Measurements from ENCODE around the gene CBLB. TPM values are rescaled to one million over a fixed set of nuclear protein-coding genes. Genes with fewer than 3 reads are reported as not detected.

The CBLB gene
- total and polyA plus RNA-seq, 9 donors = 14.8 to 133 (median 40.5) TPM

- DNase-seq = no peak
- TF ChIP-seq EP300 (IDR thresholded peaks at IDR 0.05) = no peak
- no peak for TF ChIP-seq POLR2A (IDR thresholded peaks at IDR 0.05)
- no peak for TF ChIP-seq CTCF (IDR thresholded peaks at IDR 0.05)
- Histone ChIP-seq H3K36me3 (no peaks in the 10 kb centered on the region), H3K27me3 (no peaks in the 10 kb centered on the region), H3K9me3 (no peaks in the 10 kb centered on the region), H3K4me1 (ENCODE audit: insufficient read depth) (peaks cover 6% of the 10 kb centered on the region), H3K4me3 (no peak overlapping the region), H3K27ac (no peak overlapping the region)
- WGBS, 3 donors = 73 to 88% (median 74%) methylated on average over 3 of the region's 3 CpGs
- intact Hi-C loops (cut with DNase I) = no loop called here
These were observed 26.4 kb downstream of the CBLB start for GRCh38 chr3:105842449-105842848.

GRCh38 chr3:105837947-105838346 lies 30.9 kb downstream of the CBLB start:
- H3K27ac ChIP-seq = no peak overlapping the region
- DNase-seq = no peak
- H3K27me3 ChIP-seq = no peaks in the 10 kb centered on the region
- H3K4me3 ChIP-seq = no peak overlapping the region
- no peaks in the 10 kb centered on the region for H3K36me3 ChIP-seq
- no peak for TF ChIP-seq EP300 (IDR thresholded peaks at IDR 0.05)
- no peak for TF ChIP-seq POLR2A (IDR thresholded peaks at IDR 0.05)
- no peak for TF ChIP-seq CTCF (IDR thresholded peaks at IDR 0.05)
- peaks cover 8% of the 10 kb centered on the region for H3K4me1 ChIP-seq (ENCODE audit: insufficient read depth)
- H3K9me3 ChIP-seq = no peaks in the 10 kb centered on the region
- intact Hi-C loops (cut with DNase I) = no loop called here
- WGBS, 3 donors = 78 to 91% (median 83%) methylated on average over 2 of the region's 2 CpGs

- intact Hi-C loops (cut with DNase I) = no loop called here
- TF ChIP-seq EP300 (IDR thresholded peaks at IDR 0.05) (no peak), CTCF (IDR thresholded peaks at IDR 0.05) (no peak), POLR2A (IDR thresholded peaks at IDR 0.05) (no peak)
- Histone ChIP-seq H3K4me3 (no peak overlapping the region), H3K27me3 (no peaks in the 10 kb centered on the region), H3K9me3 (no peaks in the 10 kb centered on the region), H3K27ac (peak overlapping the region in 1 of 2 donors; percentile 7), H3K4me1 (ENCODE audit: insufficient read depth) (peaks cover 8% of the 10 kb centered on the region), H3K36me3 (no peaks in the 10 kb centered on the region)
- no peak for DNase-seq
- 7 to 26% (median 7%) methylated on average over 5 of the region's 5 CpGs for WGBS, 3 donors
These were observed 31.6 kb downstream of the CBLB start for GRCh38 chr3:105837143-105837740.

GRCh38 chr3:105836533-105836932 lies 32.3 kb downstream of the CBLB start:
- TF ChIP-seq CTCF (IDR thresholded peaks at IDR 0.05) (no peak), EP300 (IDR thresholded peaks at IDR 0.05) (no peak), POLR2A (IDR thresholded peaks at IDR 0.05) (no peak)
- WGBS, 3 donors = 15 to 53% (median 22%) methylated on average over 5 of the region's 5 CpGs
- H3K4me3 ChIP-seq = no peak overlapping the region
- no peaks in the 10 kb centered on the region for H3K9me3 ChIP-seq
- peak overlapping the region in 1 of 2 donors; percentile 69 for H3K27ac ChIP-seq
- H3K27me3 ChIP-seq = no peaks in the 10 kb centered on the region
- H3K36me3 ChIP-seq = no peaks in the 10 kb centered on the region
- DNase-seq = peak in 1 of 5 donors; percentile 43
- intact Hi-C loops (cut with DNase I) = no loop called here
- peaks cover 8% of the 10 kb centered on the region for H3K4me1 ChIP-seq (ENCODE audit: insufficient read depth)

Data from ovary (tissue), 9 donors.